ENCODE data around the gene KLHL17. TPM values are rescaled to one million over a fixed set of nuclear protein-coding genes. Genes with fewer than 3 reads are reported as not detected.

Gene KLHL17
- total RNA-seq, 1 donor from 2014 or later, result 41.5 TPM

DNA sequence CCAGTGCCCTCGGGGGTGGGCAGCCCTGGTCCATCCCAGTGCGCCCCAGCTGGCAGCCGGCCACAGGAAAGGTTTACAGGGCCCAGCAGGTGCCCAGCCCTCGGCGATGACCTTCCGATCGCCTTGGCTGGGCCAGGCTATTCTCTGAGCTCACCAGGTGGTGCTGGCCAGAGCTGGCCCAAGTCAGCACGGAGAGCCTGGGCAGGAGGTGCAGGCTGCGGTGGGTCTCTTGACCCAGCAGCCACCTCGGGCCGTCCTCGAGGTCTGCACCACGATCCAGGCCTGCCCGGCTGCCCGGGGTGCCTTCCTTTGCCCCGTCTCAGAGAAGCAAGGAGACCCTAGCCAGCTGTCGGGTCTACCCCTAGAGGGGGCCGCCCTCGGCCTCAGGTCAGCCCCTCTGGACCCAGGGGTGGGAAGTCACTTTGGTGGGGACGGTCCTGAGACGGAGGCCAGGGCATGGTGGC, 21.1 kb downstream of the KLHL17 start:
- TF ChIP-seq CTCF (conservative IDR thresholded peaks at IDR 0.05), result no peak
- no peak for DNase-seq (ENCODE audit: low read depth, low spot score)
- H3K36me3 Mint-ChIP-seq (ENCODE audit: low read depth), result peaks cover 3% of the 10 kb centered on the region
- H3K27me3 Mint-ChIP-seq (ENCODE audit: low read depth), result peaks cover 36% of the 10 kb centered on the region
- H3K27ac Mint-ChIP-seq (ENCODE audit: unreplicated experiment), result no peak overlapping the region
- peaks cover 3% of the 10 kb centered on the region for H3K9me3 Mint-ChIP-seq
- H3K4me3 Mint-ChIP-seq, result no peak overlapping the region
- peaks cover 3% of the 10 kb centered on the region for H3K4me1 Mint-ChIP-seq

DNA sequence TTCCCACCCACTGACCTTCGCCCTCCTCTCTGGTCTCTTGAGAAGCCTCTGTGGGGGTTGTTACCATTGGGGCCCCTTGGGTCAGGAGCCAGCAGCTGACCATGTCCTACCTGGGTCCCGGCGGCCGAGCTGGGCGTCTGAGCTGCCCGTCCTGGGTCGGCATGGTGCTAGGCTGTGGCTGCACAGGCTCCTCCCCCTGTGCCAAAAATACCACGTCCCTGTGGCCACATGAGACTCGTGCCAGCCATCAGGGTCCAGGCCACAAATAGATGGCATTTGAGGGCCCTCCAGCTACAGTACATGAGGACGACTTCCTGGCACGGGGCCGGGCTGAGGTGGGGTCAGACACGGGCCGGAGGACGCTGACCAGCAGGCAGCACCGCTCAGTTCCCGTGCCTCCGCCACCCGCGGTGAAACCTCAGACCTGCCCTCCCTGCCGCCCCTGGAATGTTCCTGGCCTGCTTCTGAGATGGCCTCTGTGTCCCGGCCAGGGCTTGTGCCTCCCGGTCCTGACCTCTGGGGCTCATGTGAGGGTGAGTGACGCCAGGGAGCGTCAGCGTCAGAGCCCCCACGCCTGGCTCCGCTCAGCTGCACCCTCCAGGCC, 21.7 kb downstream of the KLHL17 start, which contains the start of gene PERM1:
PERM1 (minus strand) TSS at position 139 of the 604 bp plus-strand sequence. CDS start 1,064 bp downstream, outside the sequence.
- Mint-ChIP-seq H3K4me1 (peaks cover 3% of the 10 kb centered on the region), H3K36me3 (ENCODE audit: low read depth) (peaks cover 3% of the 10 kb centered on the region), H3K4me3 (no peak within 1 kb of the TSS), H3K27me3 (ENCODE audit: low read depth) (peaks cover 36% of the 10 kb centered on the region), H3K9me3 (peaks cover 3% of the 10 kb centered on the region), H3K27ac (ENCODE audit: unreplicated experiment) (no peak within 1 kb of the TSS)
- no peak for DNase-seq (ENCODE audit: low read depth, low spot score)
- no peak for TF ChIP-seq CTCF (conservative IDR thresholded peaks at IDR 0.05)

GRCh38 chr1:982765-983436, 22.5 kb downstream of the KLHL17 start:
- Mint-ChIP-seq H3K27me3 (ENCODE audit: low read depth) (peaks cover 41% of the 10 kb centered on the region), H3K9me3 (peaks cover 3% of the 10 kb centered on the region), H3K36me3 (ENCODE audit: low read depth) (peaks cover 3% of the 10 kb centered on the region), H3K4me1 (peaks cover 3% of the 10 kb centered on the region), H3K27ac (ENCODE audit: unreplicated experiment) (no peak overlapping the region), H3K4me3 (no peak overlapping the region)
- no peak for TF ChIP-seq CTCF (conservative IDR thresholded peaks at IDR 0.05)
- DNase-seq (ENCODE audit: low read depth, low spot score), result no peak

GRCh38 chr1:983798-984475, 23.6 kb downstream of the KLHL17 start:
- no peak overlapping the region for H3K4me3 Mint-ChIP-seq
- H3K27me3 Mint-ChIP-seq (ENCODE audit: low read depth), result peaks cover 48% of the 10 kb centered on the region
- TF ChIP-seq CTCF (conservative IDR thresholded peaks at IDR 0.05), result peak; percentile 96
- H3K9me3 Mint-ChIP-seq, result no peaks in the 10 kb centered on the region
- H3K27ac Mint-ChIP-seq (ENCODE audit: unreplicated experiment), result no peak overlapping the region
- H3K36me3 Mint-ChIP-seq (ENCODE audit: low read depth), result peaks cover 3% of the 10 kb centered on the region
- no peaks in the 10 kb centered on the region for H3K4me1 Mint-ChIP-seq
- DNase-seq (ENCODE audit: low read depth, low spot score), result peak; percentile 70

- peaks cover 3% of the 10 kb centered on the region for H3K36me3 Mint-ChIP-seq (ENCODE audit: low read depth)
- peaks cover 53% of the 10 kb centered on the region for H3K27me3 Mint-ChIP-seq (ENCODE audit: low read depth)
- peak; percentile 45 for TF ChIP-seq CTCF (conservative IDR thresholded peaks at IDR 0.05)
- no peaks in the 10 kb centered on the region for H3K9me3 Mint-ChIP-seq
- no peak overlapping the region for H3K27ac Mint-ChIP-seq (ENCODE audit: unreplicated experiment)
- no peak overlapping the region for H3K4me3 Mint-ChIP-seq
- DNase-seq (ENCODE audit: low read depth, low spot score), result no peak
- no peaks in the 10 kb centered on the region for H3K4me1 Mint-ChIP-seq
These were observed 24.1 kb downstream of the KLHL17 start for GRCh38 chr1:984476-984814.
